Pancreas (tissue), 10 donors: ENCODE results near the gene HOXB1. TPM values are rescaled to one million over a fixed set of nuclear protein-coding genes. Genes with fewer than 3 reads are reported as not detected.

Experiments
- ATAC-seq, 4 donors: fragments of 200-7000 bp; cut with Tn5 transposase; one replicate each; pipeline versions ENCODE4 v1.8.0 to v1.9.1; 2020; ENCODE audit warnings: mild to moderate bottlenecking in 4 of 4, moderate library complexity in 4 of 4
- DNase-seq, 6 donors: peaks; one replicate each; pipeline ENCODE4 v3.0.0-alpha.2; 2020
- FAIRE-seq: peaks from 2 replicates; lab custom pipeline; 2012; peaks lifted over from hg19 to GRCh38; lab: Jason Lieb, UNC
- H3K27ac ChIP-seq, 4 donors: fragments of 200-600 bp; sonication (generic); 1 replicate in 3 of 4; 2 replicates in 1 of 4; pipeline versions ENCODE4 v1.5.0 to v1.8.0; 2020
- H3K27me3 ChIP-seq, 4 donors: fragments of 200-600 bp; one replicate each; pipeline ENCODE4 v1.8.0; 2021
- H3K36me3 ChIP-seq, 3 donors: fragments of 200-600 bp; sonication (generic) in 1 of 3; one replicate each; pipeline versions ENCODE4 v1.5.0 to v1.8.0; 2020 to 2021
- H3K4me1 ChIP-seq, 3 donors: fragments of 200-600 bp; one replicate each; pipeline ENCODE4 v1.8.0; 2021
- H3K4me3 ChIP-seq, 4 donors: fragments of 200-600 bp; sonication (generic) in 2 of 4; one replicate each; pipeline versions ENCODE4 v1.5.0 to v1.8.0; 2020 to 2021
- H3K9me3 ChIP-seq, 4 donors: fragments of 200-600 bp; one replicate each; pipeline ENCODE4 v1.8.0; 2021
- WGBS, 2 donors: extraction: QIAGEN DNeasy Blood & Tissue Kit; methylation state at CpG; one replicate each; pipeline ENCODE4 v1.1.7; 2013; 5-methylcytosine and 5-hydroxymethylcytosine counted together
- intact Hi-C, 3 donors: fragments of 100-400 bp; cut with DNase I; formaldehyde crosslinking; loops; one replicate each; pipeline versions ENCODE4 v1.11.1 to v1.14.2; 2022
- polyA plus RNA-seq, 2 donors: library from polyadenylated mRNA; stranded (reverse); fragments of 200-250 nt; gene quantifications; one replicate each; pipeline ENCODE4 v1.2.3, GENCODE V29; 2013
- total RNA-seq, 6 donors: library from RNA; stranded (reverse); fragmentation: NEBNext Ultra II Directional in 4 of 6; extraction: Animal tissue kit (Norgen Biotek cat#: 25700) in 4 of 6; gene quantifications; one replicate each; pipeline versions ENCODE4 v1.2.1 to v1.2.4, GENCODE V29; 2021 to 2023
- TF ChIP-seq, protein P1 (sequence below), 4 donors: fragments of 200-600 bp; sonication (generic) in 3 of 4; IDR thresholded peaks; one replicate each; pipeline versions ENCODE4 v1.5.0 to v1.8.0; 2021; ENCODE audit warnings: antibody characterized with exemption in 4 of 4
- donor health status: healthy with polysubstance abuse.
- donor health status: DM: no; HTN: no; CAD: no; lungs with moderate emphysema.
- donor health status: DM: no; HTN: no; CAD: no.
- donor health status: control.
- donor health status: control.
- donor health status: Bipolar disorder and iron deficiency.
- donor health status: DM: yes; HTN: yes; CAD: no.
- donor health status: DM: no; HTN: no; CAD: no.
- donor health status: DM: no; HTN: no; CAD: no.
- donor health status: DM: yes; HTN: yes; CAD: no.

Gene HOXB1
- total and polyA plus RNA-seq, 8 donors = not detected

- no peak overlapping the region for H3K27ac ChIP-seq
- no peak for FAIRE-seq
- no peak overlapping the region for H3K4me3 ChIP-seq
- WGBS, 2 donors = 36 to 45% methylated on average over 2 of the region's 2 CpGs
- no peak for ATAC-seq
- no peaks in the 10 kb centered on the region for H3K4me1 ChIP-seq
- intact Hi-C loops = no loop called here
- no peaks in the 10 kb centered on the region for H3K36me3 ChIP-seq
- no peaks in the 10 kb centered on the region for H3K9me3 ChIP-seq
- peaks cover 0 to 27% (median 2%) of the 10 kb centered on the region in 4 donors for H3K27me3 ChIP-seq
- TF ChIP-seq, protein P1, sequence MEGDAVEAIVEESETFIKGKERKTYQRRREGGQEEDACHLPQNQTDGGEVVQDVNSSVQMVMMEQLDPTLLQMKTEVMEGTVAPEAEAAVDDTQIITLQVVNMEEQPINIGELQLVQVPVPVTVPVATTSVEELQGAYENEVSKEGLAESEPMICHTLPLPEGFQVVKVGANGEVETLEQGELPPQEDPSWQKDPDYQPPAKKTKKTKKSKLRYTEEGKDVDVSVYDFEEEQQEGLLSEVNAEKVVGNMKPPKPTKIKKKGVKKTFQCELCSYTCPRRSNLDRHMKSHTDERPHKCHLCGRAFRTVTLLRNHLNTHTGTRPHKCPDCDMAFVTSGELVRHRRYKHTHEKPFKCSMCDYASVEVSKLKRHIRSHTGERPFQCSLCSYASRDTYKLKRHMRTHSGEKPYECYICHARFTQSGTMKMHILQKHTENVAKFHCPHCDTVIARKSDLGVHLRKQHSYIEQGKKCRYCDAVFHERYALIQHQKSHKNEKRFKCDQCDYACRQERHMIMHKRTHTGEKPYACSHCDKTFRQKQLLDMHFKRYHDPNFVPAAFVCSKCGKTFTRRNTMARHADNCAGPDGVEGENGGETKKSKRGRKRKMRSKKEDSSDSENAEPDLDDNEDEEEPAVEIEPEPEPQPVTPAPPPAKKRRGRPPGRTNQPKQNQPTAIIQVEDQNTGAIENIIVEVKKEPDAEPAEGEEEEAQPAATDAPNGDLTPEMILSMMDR (IDR thresholded peaks at IDR 0.05) = no peak
- no peak for DNase-seq
These were observed 37.0 kb upstream of the HOXB1 start for GRCh38 chr17:48567646-48568354.

DNA sequence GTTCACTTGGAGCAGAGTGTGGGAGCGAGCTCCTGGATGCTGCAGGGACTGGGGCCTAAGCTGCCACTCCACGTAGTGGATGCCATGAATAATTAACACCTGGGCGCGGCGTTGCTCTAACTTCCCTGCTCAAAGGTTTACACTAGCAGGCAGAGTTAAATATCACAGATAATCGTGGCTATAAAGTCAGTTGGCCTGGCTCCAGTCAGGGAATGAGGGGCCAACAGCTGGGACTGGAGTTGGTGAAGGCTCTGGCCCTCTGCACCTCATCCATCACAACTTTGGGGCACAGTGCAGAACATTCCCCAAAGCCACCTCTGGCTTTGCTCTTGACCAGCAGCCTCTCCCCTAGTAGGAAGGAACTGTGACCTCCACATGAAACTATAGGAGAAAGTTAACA is 36.4 kb upstream of the HOXB1 start:
- peaks cover 0 to 28% (median 2%) of the 10 kb centered on the region in 4 donors for H3K27me3 ChIP-seq

GRCh38 chr17:48566717-48567116 is 35.9 kb upstream of the HOXB1 start:
- no peaks in the 10 kb centered on the region for H3K9me3 ChIP-seq
- H3K4me3 ChIP-seq = no peak overlapping the region
- TF ChIP-seq, protein P1 (IDR thresholded peaks at IDR 0.05) = no peak
- no peak for DNase-seq
- FAIRE-seq = no peak
- H3K27me3 ChIP-seq = peaks cover 0 to 28% (median 2%) of the 10 kb centered on the region in 4 donors
- intact Hi-C loops = no loop called here
- no peak overlapping the region for H3K27ac ChIP-seq
- WGBS, 2 donors = 36 to 53% methylated on average over 2 of the region's 2 CpGs
- no peaks in the 10 kb centered on the region for H3K4me1 ChIP-seq
- H3K36me3 ChIP-seq = no peaks in the 10 kb centered on the region
- ATAC-seq = no peak

More for the DNA sequence above, 36.4 kb upstream of the HOXB1 start:
- WGBS, 2 donors = 41 to 44% methylated on average over 6 of the region's 6 CpGs
- H3K9me3 ChIP-seq = no peaks in the 10 kb centered on the region
- H3K4me3 ChIP-seq = no peak overlapping the region
- H3K27ac ChIP-seq = no peak overlapping the region
- no peak for FAIRE-seq
- ATAC-seq = no peak
- H3K36me3 ChIP-seq = no peaks in the 10 kb centered on the region
- TF ChIP-seq, protein P1 (IDR thresholded peaks at IDR 0.05) = no peak
- intact Hi-C loops = no loop called here
- H3K4me1 ChIP-seq = no peaks in the 10 kb centered on the region
- no peak for DNase-seq

- Histone ChIP-seq H3K4me3 (no peak overlapping the region), H3K4me1 (no peaks in the 10 kb centered on the region), H3K36me3 (no peaks in the 10 kb centered on the region), H3K9me3 (no peaks in the 10 kb centered on the region), H3K27me3 (peaks cover 0 to 28% (median 2%) of the 10 kb centered on the region in 4 donors), H3K27ac (no peak overlapping the region)
- 45 to 54% methylated on average over 4 of the region's 4 CpGs for WGBS, 2 donors
- intact Hi-C loops = no loop called here
- DNase-seq (no peak), FAIRE-seq (no peak), ATAC-seq (no peak)
- TF ChIP-seq, protein P1 (IDR thresholded peaks at IDR 0.05) = no peak
These were observed 35.3 kb upstream of the HOXB1 start for GRCh38 chr17:48565925-48566710.
